GM21367 (cell line): Measurements from ENCODE around the gene DHRS4L2.
"Not testable (repeated sequence)": the region's sequence is repeated elsewhere in the genome, so short reads cannot be mapped to it uniquely, and the experiment has no call there.

Experiments used
- ATAC-seq: cut with Tn5 transposase; IDR thresholded peaks from one replicate; pipeline ENCODE4 v1.9.1; 2021; ENCODE audit not compliant: unreplicated experiment

The DHRS4L2 gene

DNA sequence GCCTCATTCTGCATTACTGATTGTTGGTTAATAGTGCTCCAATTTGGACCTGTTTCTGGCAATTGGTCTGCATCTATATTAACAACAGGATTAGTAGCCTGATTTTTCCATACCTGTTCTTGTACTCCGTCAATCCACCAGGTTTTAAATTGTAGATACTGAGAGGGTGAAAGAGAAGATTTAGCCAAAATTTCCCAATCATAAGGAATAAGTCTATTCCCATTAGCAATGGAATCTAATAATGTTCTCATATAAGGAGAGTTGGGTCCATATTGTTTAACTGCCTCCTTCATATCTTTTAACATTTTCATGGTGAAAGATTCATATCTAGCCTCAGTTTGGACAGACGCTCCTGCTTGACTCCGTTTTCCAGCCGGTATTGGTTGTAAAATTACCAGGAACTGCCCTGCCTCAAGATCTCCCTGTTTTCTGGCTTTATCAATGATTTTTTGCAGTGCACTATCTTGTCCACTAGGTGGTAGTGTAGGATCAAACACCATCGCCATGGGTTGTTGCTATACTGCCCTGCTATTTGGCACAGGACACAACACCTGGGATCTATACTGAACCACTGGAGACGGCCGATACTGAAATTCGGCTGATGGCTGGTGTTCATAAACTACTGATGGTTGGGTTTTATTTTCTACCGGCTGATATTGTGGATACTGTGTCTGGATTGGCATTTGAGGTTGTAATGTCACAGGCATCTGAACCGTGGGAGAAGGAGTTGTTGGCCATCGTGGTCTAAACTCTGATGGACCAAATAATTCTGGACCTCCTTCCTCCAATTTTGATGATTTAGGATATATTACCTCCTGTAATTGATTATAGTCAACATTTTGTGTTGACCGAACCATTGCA is 25.2 kb downstream of the DHRS4L2 start:
- ATAC-seq, result peak; percentile 68

DNA sequence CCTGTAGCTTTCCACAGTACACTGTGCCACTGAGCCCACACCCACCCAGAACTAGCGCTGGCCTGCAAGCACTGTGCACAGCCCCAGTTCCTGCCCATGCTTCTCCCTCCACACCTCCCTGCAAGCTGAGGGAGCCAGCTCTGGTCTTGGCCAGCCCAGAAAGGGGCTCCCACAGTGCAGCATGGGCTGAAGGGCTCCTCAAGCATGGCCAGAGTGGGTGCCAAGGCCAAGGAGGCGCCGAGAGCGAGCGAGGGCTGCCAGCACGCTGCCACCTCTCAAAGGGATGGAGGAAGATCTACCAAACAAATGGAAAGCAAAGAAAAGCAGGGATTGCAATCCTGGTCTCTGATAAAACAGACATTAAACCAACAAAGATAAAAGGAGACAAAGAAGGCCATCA is 27.0 kb downstream of the DHRS4L2 start:
- ATAC-seq, result not testable (repeated sequence)

DNA sequence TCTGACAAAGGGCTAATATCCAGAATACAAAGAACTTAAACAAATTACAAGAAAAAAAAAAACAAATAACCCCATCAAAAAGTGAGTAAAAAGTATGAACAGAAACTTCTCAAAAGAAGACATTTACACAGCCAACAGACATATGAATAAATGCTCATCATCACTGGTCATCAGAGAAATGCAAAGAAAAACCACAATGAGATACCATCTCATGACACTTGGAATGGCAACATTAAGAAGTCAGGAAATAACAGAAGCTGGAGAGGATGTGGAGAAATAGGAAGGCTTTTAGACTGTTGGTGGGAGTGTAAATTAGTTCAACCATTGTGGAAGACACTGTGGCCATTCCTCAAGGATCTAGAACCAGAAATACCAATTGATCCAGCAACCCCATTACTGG is 30.2 kb downstream of the DHRS4L2 start:
- not testable (repeated sequence) for ATAC-seq

- not testable (repeated sequence) for ATAC-seq
Measured at GRCh38 chr14:24019944-24020343, 31.2 kb downstream of the DHRS4L2 start.

- not testable (repeated sequence) for ATAC-seq
Measured at GRCh38 chr14:24020520-24020919, 31.8 kb downstream of the DHRS4L2 start.

DNA sequence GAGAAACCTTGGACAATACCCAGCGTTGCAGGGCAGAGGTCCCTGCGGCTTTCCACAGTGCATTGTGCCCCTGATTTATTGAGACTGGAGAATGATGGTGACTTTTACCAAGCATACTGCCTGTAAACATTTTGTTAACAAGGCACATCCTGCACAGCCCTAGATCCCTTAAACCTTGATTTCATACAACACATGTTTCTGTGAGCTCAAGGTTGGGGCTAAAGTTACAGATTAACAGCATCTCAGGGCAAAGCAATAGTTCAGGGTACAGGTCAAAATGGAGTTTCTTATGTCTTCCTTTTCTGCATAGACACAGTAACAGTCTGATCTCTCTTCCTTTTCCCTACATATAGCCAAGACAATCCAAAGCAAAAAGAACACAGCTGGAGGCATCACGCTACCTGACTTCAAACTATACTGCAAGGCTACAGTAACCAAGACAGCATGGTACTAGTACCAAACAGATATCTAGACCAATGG is 36.2 kb downstream of the DHRS4L2 start:
- not testable (repeated sequence) for ATAC-seq

DNA sequence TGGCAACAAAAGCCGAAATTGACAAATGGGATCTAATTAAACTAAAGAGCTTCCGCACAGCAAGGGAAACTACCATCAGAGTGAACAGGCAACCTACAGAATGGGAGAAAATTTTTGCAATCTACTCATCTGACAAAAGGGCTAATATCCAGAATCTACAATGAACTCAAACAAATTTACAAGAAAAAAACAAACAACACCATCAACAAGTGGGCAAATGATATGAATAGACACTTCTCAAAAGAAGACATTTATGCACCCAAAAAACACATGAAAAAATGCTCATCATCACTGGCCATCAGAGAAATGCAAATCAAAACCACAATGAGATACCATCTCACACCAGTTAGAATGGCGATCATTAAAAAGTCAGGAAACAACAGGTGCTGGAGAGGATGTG is 41.0 kb downstream of the DHRS4L2 start:
- not testable (repeated sequence) for ATAC-seq

GRCh38 chr14:24031331-24031730 is 42.6 kb downstream of the DHRS4L2 start:
- not testable (repeated sequence) for ATAC-seq

- ATAC-seq, result no peak
Measured at GRCh38 chr14:24032727-24033418, 44.1 kb downstream of the DHRS4L2 start.

- peak; percentile 23 for ATAC-seq
Measured at GRCh38 chr14:24035769-24036168, 47.0 kb downstream of the DHRS4L2 start.

GRCh38 chr14:24036169-24036962 is 47.6 kb downstream of the DHRS4L2 start:
- peak; percentile 58 for ATAC-seq

GRCh38 chr14:24036963-24037657 is 48.4 kb downstream of the DHRS4L2 start:
- not testable (repeated sequence) for ATAC-seq

GRCh38 chr14:24037658-24038037 is 48.9 kb downstream of the DHRS4L2 start:
- ATAC-seq, result no peak

GRCh38 chr14:24038686-24039085 is 50.0 kb downstream of the DHRS4L2 start:
- no peak for ATAC-seq

- no peak for ATAC-seq
Measured at GRCh38 chr14:24040692-24041091, 52.0 kb downstream of the DHRS4L2 start.

DNA sequence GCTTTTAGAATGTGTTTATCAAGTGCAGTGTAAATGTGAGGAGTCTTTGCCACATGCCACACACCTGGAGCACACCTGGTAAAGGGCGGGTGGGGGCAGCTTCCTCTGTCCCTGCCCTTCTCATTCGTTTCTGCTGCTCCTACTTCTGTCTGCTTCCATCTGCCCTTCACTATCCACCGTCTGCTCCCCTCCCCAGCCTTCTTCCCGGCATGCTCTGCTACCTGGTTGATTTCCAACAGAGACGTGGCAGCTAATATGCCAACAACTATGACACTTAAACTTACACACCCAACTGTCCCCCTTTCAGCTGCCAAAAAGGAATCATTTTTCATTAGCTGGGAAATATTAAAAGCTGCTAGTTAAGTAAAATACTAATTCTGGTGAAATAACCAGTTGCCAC is 54.0 kb downstream of the DHRS4L2 start:
- no peak for ATAC-seq

DNA sequence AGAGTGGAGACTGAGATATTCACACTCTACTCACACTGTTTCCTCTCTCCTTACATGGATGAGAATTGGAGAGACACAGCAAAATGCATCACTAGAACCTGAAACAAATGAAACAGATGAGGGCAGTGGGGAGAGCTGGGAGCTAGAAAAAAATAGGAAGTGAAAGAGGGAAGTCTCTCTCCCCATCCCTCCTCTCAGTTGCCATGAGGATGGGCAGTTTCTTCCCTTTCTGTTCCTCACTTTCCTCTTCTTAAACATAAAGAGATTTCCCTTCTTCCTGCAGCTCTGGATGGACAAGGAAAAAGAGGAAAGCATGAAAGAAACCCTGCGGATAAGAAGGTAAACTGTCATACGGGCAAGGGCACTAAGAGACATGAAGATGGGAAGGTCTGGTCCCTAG is 60.3 kb downstream of the DHRS4L2 start:
- ATAC-seq, result not testable (repeated sequence)

DNA sequence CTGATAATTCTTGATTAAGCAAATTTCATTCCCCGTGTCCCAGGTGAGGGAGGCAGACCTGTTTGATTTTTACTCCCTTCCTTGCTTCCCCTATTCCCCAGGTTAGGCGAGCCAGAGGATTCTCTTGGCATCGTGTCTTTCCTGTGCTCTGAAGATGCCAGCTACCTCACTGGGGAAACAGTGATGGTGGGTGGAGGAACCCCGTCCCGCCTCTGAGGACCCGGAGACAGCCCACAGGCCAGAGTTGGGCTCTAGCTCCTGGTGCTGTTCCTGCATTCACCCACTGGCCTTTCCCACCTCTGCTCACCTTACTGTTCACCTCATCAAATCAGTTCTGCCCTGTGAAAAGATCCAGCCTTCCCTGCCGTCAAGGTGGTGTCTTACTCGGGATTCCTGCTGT is 62.0 kb downstream of the DHRS4L2 start:
- not testable (repeated sequence) for ATAC-seq

- ATAC-seq, result no peak
Measured at GRCh38 chr14:24051176-24051788, 62.6 kb downstream of the DHRS4L2 start.
